Stimulated activated CD8-positive, alpha-beta memory T cell treated with anti-CD3 and anti-CD28 coated beads, Interleukin-12 subunit alpha, Interleukin-12 subunit beta, amount 100 ng/mL, for 1 hour (primary cell): ENCODE measurements around the gene NRXN3.

Experiments
- DNase-seq: peaks from one replicate; pipeline ENCODE4 v3.0.0-alpha.2; 2020; ENCODE audit warnings: low read depth

Gene NRXN3

GRCh38 chr14:78170203-78170602, at the start of gene NRXN3:
TSS of gene NRXN3 (plus strand) at chr14:78170373. CDS start at chr14:78243094, 72,721 bp downstream.
- DNase-seq = no peak

- DNase-seq = no peak
Measured at GRCh38 chr14:78122436-78122835, 47.7 kb upstream of the NRXN3 start.

GRCh38 chr14:78123650-78124253, 46.4 kb upstream of the NRXN3 start:
- DNase-seq = no peak

GRCh38 chr14:78127961-78128360, 42.2 kb upstream of the NRXN3 start:
- DNase-seq = no peak

GRCh38 chr14:78129375-78129774, 40.8 kb upstream of the NRXN3 start:
- DNase-seq = no peak

- no peak for DNase-seq
Measured at GRCh38 chr14:78130356-78130755, 39.8 kb upstream of the NRXN3 start.

- no peak for DNase-seq
Measured at GRCh38 chr14:78131201-78131600, 39.0 kb upstream of the NRXN3 start.

- DNase-seq = no peak
Measured at GRCh38 chr14:78131616-78132015, 38.6 kb upstream of the NRXN3 start.

GRCh38 chr14:78135450-78135891, 34.7 kb upstream of the NRXN3 start:
- DNase-seq = no peak

GRCh38 chr14:78136695-78137094, 33.5 kb upstream of the NRXN3 start:
- no peak for DNase-seq

GRCh38 chr14:78141590-78141989, 28.6 kb upstream of the NRXN3 start:
- no peak for DNase-seq

- no peak for DNase-seq
Measured at GRCh38 chr14:78142998-78143397, 27.2 kb upstream of the NRXN3 start.

GRCh38 chr14:78143489-78144145, 26.6 kb upstream of the NRXN3 start:
- no peak for DNase-seq

- DNase-seq = no peak
Measured at GRCh38 chr14:78152201-78153063, 17.7 kb upstream of the NRXN3 start.

- no peak for DNase-seq
Measured at GRCh38 chr14:78153064-78153341, 17.2 kb upstream of the NRXN3 start.

GRCh38 chr14:78154827-78155226, 15.3 kb upstream of the NRXN3 start:
- no peak for DNase-seq

GRCh38 chr14:78156196-78156595, 14.0 kb upstream of the NRXN3 start:
- no peak for DNase-seq

GRCh38 chr14:78157494-78158437, 12.4 kb upstream of the NRXN3 start:
- no peak for DNase-seq

GRCh38 chr14:78162202-78162601, 8.0 kb upstream of the NRXN3 start:
- no peak for DNase-seq

- no peak for DNase-seq
Measured at GRCh38 chr14:78164226-78164853, 5.8 kb upstream of the NRXN3 start.

GRCh38 chr14:78172428-78172827, 2.3 kb downstream of the NRXN3 start:
- no peak for DNase-seq
